ENCODE results near the gene ASXL2. TPM values are rescaled to one million over a fixed set of nuclear protein-coding genes. Genes with fewer than 3 reads are reported as not detected.

Gene ASXL2
- polyA plus RNA-seq, 1 donor from 2014 or later: 2.9 TPM

DNA sequence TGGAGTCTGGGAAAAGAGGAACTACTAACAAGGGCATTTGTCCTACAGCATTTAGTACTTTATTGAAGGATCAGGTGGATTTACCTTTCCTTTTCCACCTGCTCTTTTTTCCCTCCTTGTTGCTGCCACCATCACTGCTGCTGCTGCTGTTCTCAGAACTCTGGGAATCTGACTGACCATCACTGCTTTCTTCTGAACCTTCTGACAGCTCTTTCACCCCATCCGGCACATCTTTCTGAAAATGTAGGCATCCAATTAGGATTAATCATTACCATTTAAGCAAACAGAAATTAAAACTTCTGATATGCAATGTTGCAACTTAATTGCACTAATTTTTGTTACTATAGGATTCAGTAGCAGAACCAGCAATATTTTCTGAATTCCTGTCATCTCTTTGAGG lies 79.0 kb downstream of the ASXL2 start:
- Histone ChIP-seq H3K27me3 (ENCODE audit: insufficient read depth, low read depth, low read length) (no peaks in the 10 kb centered on the region), H3K79me2 (replicated peaks; ENCODE audit: insufficient read depth, low read length) (no peaks in the 10 kb centered on the region), H3K4me2 (ENCODE audit: low read length) (no peak overlapping the region), H3K27ac (ENCODE audit: low read length) (no peak overlapping the region), H2AFZ (ENCODE audit: low read depth, low read length) (no peak overlapping the region), H3K9ac (ENCODE audit: low read length) (no peak overlapping the region), H3K36me3 (ENCODE audit: insufficient read depth, low read length) (peaks cover 2% of the 10 kb centered on the region), H3K9me2 (ENCODE audit: insufficient read depth, low read length) (no peaks in the 10 kb centered on the region), H3K9me3 (ENCODE audit: low read length) (no peaks in the 10 kb centered on the region), H3K4me3 (ENCODE audit: low read length) (no peak overlapping the region), H3F3A (ENCODE audit: insufficient read depth, low read length, poor library complexity, severe bottlenecking) (no peaks in the 10 kb centered on the region), H4K20me1 (ENCODE audit: insufficient read depth) (no peaks in the 10 kb centered on the region)
- TF ChIP-seq TAF1 (IDR thresholded peaks at IDR 0.05; ENCODE audit: low read depth) (no peak), EP300 (conservative IDR thresholded peaks at IDR 0.05; ENCODE audit: poor library complexity, severe bottlenecking) (no peak), RAD21 (conservative IDR thresholded peaks at IDR 0.05) (no peak), MXI1 (conservative IDR thresholded peaks at IDR 0.05; ENCODE audit: poor library complexity, severe bottlenecking) (no peak), EZH2 (IDR thresholded peaks at IDR 0.05; ENCODE audit: borderline replicate concordance, insufficient read depth, low read length, poor library complexity, severe bottlenecking) (no peak), POLR2AphosphoS5 (IDR thresholded peaks at IDR 0.05) (no peak), CTCF (IDR thresholded peaks at IDR 0.05; ENCODE audit: poor library complexity, severe bottlenecking) (no peak)
- TF ChIP-seq, protein P1, sequence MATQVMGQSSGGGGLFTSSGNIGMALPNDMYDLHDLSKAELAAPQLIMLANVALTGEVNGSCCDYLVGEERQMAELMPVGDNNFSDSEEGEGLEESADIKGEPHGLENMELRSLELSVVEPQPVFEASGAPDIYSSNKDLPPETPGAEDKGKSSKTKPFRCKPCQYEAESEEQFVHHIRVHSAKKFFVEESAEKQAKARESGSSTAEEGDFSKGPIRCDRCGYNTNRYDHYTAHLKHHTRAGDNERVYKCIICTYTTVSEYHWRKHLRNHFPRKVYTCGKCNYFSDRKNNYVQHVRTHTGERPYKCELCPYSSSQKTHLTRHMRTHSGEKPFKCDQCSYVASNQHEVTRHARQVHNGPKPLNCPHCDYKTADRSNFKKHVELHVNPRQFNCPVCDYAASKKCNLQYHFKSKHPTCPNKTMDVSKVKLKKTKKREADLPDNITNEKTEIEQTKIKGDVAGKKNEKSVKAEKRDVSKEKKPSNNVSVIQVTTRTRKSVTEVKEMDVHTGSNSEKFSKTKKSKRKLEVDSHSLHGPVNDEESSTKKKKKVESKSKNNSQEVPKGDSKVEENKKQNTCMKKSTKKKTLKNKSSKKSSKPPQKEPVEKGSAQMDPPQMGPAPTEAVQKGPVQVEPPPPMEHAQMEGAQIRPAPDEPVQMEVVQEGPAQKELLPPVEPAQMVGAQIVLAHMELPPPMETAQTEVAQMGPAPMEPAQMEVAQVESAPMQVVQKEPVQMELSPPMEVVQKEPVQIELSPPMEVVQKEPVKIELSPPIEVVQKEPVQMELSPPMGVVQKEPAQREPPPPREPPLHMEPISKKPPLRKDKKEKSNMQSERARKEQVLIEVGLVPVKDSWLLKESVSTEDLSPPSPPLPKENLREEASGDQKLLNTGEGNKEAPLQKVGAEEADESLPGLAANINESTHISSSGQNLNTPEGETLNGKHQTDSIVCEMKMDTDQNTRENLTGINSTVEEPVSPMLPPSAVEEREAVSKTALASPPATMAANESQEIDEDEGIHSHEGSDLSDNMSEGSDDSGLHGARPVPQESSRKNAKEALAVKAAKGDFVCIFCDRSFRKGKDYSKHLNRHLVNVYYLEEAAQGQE (IDR thresholded peaks at IDR 0.05; ENCODE audit: borderline replicate concordance): no peak

GRCh38 chr2:25797620-25798488 lies 80.4 kb downstream of the ASXL2 start:
- no peaks in the 10 kb centered on the region for H3K9me3 ChIP-seq (ENCODE audit: low read length)
- TF ChIP-seq SMC3 (conservative IDR thresholded peaks at IDR 0.05; ENCODE audit: poor library complexity) (no peak), MXI1 (conservative IDR thresholded peaks at IDR 0.05; ENCODE audit: poor library complexity, severe bottlenecking) (no peak), EZH2 (IDR thresholded peaks at IDR 0.05; ENCODE audit: borderline replicate concordance, insufficient read depth, low read length, poor library complexity, severe bottlenecking) (no peak), RAD21 (conservative IDR thresholded peaks at IDR 0.05) (no peak), CTCF (IDR thresholded peaks at IDR 0.05; ENCODE audit: poor library complexity, severe bottlenecking) (no peak), EP300 (conservative IDR thresholded peaks at IDR 0.05; ENCODE audit: poor library complexity, severe bottlenecking) (no peak), TAF1 (IDR thresholded peaks at IDR 0.05; ENCODE audit: low read depth) (no peak), POLR2AphosphoS5 (IDR thresholded peaks at IDR 0.05) (no peak)
- TF ChIP-seq, protein P1 (IDR thresholded peaks at IDR 0.05; ENCODE audit: borderline replicate concordance): no peak

More at GRCh38 chr2:25797620-25798488, 80.4 kb downstream of the ASXL2 start:
- Histone ChIP-seq H2AFZ (ENCODE audit: low read depth, low read length) (no peak overlapping the region), H4K20me1 (ENCODE audit: insufficient read depth) (no peaks in the 10 kb centered on the region), H3K36me3 (ENCODE audit: insufficient read depth, low read length) (no peaks in the 10 kb centered on the region), H3K79me2 (replicated peaks; ENCODE audit: insufficient read depth, low read length) (no peaks in the 10 kb centered on the region), H3K4me2 (ENCODE audit: low read length) (no peak overlapping the region), H3K4me3 (ENCODE audit: low read length) (no peak overlapping the region), H3K27ac (ENCODE audit: low read length) (no peak overlapping the region), H3F3A (ENCODE audit: insufficient read depth, low read length, poor library complexity, severe bottlenecking) (no peaks in the 10 kb centered on the region), H3K9me2 (ENCODE audit: insufficient read depth, low read length) (no peaks in the 10 kb centered on the region), H3K9ac (ENCODE audit: low read length) (no peak overlapping the region), H3K27me3 (ENCODE audit: insufficient read depth, low read depth, low read length) (no peaks in the 10 kb centered on the region)

Measured in neural cell (in vitro differentiated cells).